HUES48 (cell line): ENCODE results near the gene MAJIN.

ENCODE experiments used
- H3K27ac ChIP-seq: one replicate; pipeline ENCODE4 v1.7.0; 2013; ENCODE audit warnings: low read depth, low read length, inconsistent platforms
- H3K27me3 ChIP-seq: 2 replicates; pipeline ENCODE4 v1.6.1; 2013; ENCODE audit warnings: mild to moderate bottlenecking, low read length; ENCODE audit not compliant: control insufficient read depth, insufficient read depth
- H3K36me3 ChIP-seq: 2 replicates; pipeline ENCODE4 v1.6.1; 2013; ENCODE audit warnings: low read length; ENCODE audit not compliant: control insufficient read depth, insufficient read depth
- H3K4me1 ChIP-seq: 2 replicates; pipeline ENCODE4 v1.6.1; 2013; ENCODE audit warnings: mild to moderate bottlenecking, low read length; ENCODE audit not compliant: control insufficient read depth, insufficient read depth
- H3K4me3 ChIP-seq: 2 replicates; pipeline ENCODE4 v1.5.1; 2013; ENCODE audit warnings: mild to moderate bottlenecking, low read depth, low read length
- H3K9ac ChIP-seq: 2 replicates; pipeline ENCODE4 v1.6.1; 2013; ENCODE audit warnings: mild to moderate bottlenecking, low read depth, low read length, moderate library complexity
- H3K9me3 ChIP-seq: 2 replicates; pipeline ENCODE4 v1.6.1; 2013; ENCODE audit warnings: low read length; ENCODE audit not compliant: control insufficient read depth, insufficient read depth

Gene MAJIN

GRCh38 chr11:64971421-64972233, at the start of gene MAJIN:
Gene MAJIN (minus strand): TSS chr11:64972108. CDS start chr11:64959405, 12,703 bp downstream.
- H3K4me3 ChIP-seq = no peak within 1 kb of the TSS
- no peak within 1 kb of the TSS for H3K9ac ChIP-seq
- no peaks in the 10 kb centered on the region; the same call in none of the 2 replicates for H3K27me3 ChIP-seq
- no peaks in the 10 kb centered on the region for H3K9me3 ChIP-seq
- no peaks in the 10 kb centered on the region for H3K36me3 ChIP-seq
- no peak within 1 kb of the TSS for H3K27ac ChIP-seq
- no peaks in the 10 kb centered on the region for H3K4me1 ChIP-seq

- Histone ChIP-seq H3K9me3 (no peaks in the 10 kb centered on the region), H3K27ac (no peak overlapping the region), H3K4me3 (no peak overlapping the region), H3K27me3 (no peaks in the 10 kb centered on the region), H3K9ac (no peak overlapping the region), H3K36me3 (peaks cover 41% of the 10 kb centered on the region), H3K4me1 (no peaks in the 10 kb centered on the region)
Measured at GRCh38 chr11:65021509-65021908, 49.6 kb upstream of the MAJIN start.

GRCh38 chr11:65021003-65021402, 49.1 kb upstream of the MAJIN start:
- H3K27ac ChIP-seq = no peak overlapping the region
- peaks cover 41% of the 10 kb centered on the region for H3K36me3 ChIP-seq
- no peak overlapping the region for H3K4me3 ChIP-seq
- no peak overlapping the region for H3K9ac ChIP-seq
- no peaks in the 10 kb centered on the region for H3K27me3 ChIP-seq
- no peaks in the 10 kb centered on the region for H3K4me1 ChIP-seq
- H3K9me3 ChIP-seq = no peaks in the 10 kb centered on the region

GRCh38 chr11:65019824-65020223, 47.9 kb upstream of the MAJIN start:
- Histone ChIP-seq H3K4me1 (no peaks in the 10 kb centered on the region), H3K9ac (no peak overlapping the region), H3K27me3 (no peaks in the 10 kb centered on the region), H3K36me3 (peaks cover 41% of the 10 kb centered on the region), H3K9me3 (no peaks in the 10 kb centered on the region), H3K4me3 (no peak overlapping the region), H3K27ac (no peak overlapping the region)

- no peaks in the 10 kb centered on the region for H3K9me3 ChIP-seq
- no peak overlapping the region for H3K4me3 ChIP-seq
- H3K27ac ChIP-seq = no peak overlapping the region
- H3K27me3 ChIP-seq = no peaks in the 10 kb centered on the region
- H3K36me3 ChIP-seq = peaks cover 41% of the 10 kb centered on the region
- H3K9ac ChIP-seq = no peak overlapping the region
- H3K4me1 ChIP-seq = peaks cover 4% of the 10 kb centered on the region
Measured at GRCh38 chr11:65017937-65018336, 46.0 kb upstream of the MAJIN start.

- H3K36me3 ChIP-seq = peaks cover 34% of the 10 kb centered on the region
- no peaks in the 10 kb centered on the region for H3K27me3 ChIP-seq
- no peak overlapping the region for H3K27ac ChIP-seq
- no peak overlapping the region for H3K4me3 ChIP-seq
- H3K9ac ChIP-seq = no peak overlapping the region
- H3K4me1 ChIP-seq = peaks cover 4% of the 10 kb centered on the region
- H3K9me3 ChIP-seq = no peaks in the 10 kb centered on the region
Measured at GRCh38 chr11:65016705-65017104, 44.8 kb upstream of the MAJIN start.

GRCh38 chr11:65014726-65015227, 42.9 kb upstream of the MAJIN start:
- Histone ChIP-seq H3K9ac (peak overlapping the region; percentile 69), H3K4me3 (peak overlapping the region; percentile 77), H3K4me1 (peaks cover 4% of the 10 kb centered on the region), H3K9me3 (no peaks in the 10 kb centered on the region), H3K36me3 (peaks cover 19% of the 10 kb centered on the region), H3K27ac (peak overlapping the region; percentile 98), H3K27me3 (no peaks in the 10 kb centered on the region)

GRCh38 chr11:65013888-65014725, 42.2 kb upstream of the MAJIN start, which contains the start of gene ARL2:
Gene ARL2 (plus strand): TSS chr11:65014160. CDS start chr11:65014208, 48 bp downstream.
- H3K27me3 ChIP-seq = no peaks in the 10 kb centered on the region
- peaks cover 4% of the 10 kb centered on the region for H3K4me1 ChIP-seq
- H3K9me3 ChIP-seq = no peaks in the 10 kb centered on the region
- H3K9ac ChIP-seq = peak within 1 kb of the TSS; percentile 77
- peak within 1 kb of the TSS; percentile 77 for H3K4me3 ChIP-seq
- H3K36me3 ChIP-seq = peaks cover 15% of the 10 kb centered on the region
- H3K27ac ChIP-seq = peak within 1 kb of the TSS; percentile 98

- Histone ChIP-seq H3K27me3 (no peaks in the 10 kb centered on the region), H3K9ac (peak overlapping the region; percentile 77), H3K9me3 (no peaks in the 10 kb centered on the region), H3K4me1 (peaks cover 4% of the 10 kb centered on the region), H3K36me3 (peaks cover 8% of the 10 kb centered on the region; the same call in 1 of the 2 replicates), H3K27ac (peak overlapping the region; percentile 98), H3K4me3 (peak overlapping the region; percentile 77)
Measured at GRCh38 chr11:65013130-65013887, 41.4 kb upstream of the MAJIN start.

- no peak overlapping the region for H3K9ac ChIP-seq
- H3K27me3 ChIP-seq = no peaks in the 10 kb centered on the region
- H3K27ac ChIP-seq = no peak overlapping the region
- no peak overlapping the region for H3K4me3 ChIP-seq
- H3K4me1 ChIP-seq = peaks cover 4% of the 10 kb centered on the region
- no peaks in the 10 kb centered on the region for H3K9me3 ChIP-seq
- no peaks in the 10 kb centered on the region for H3K36me3 ChIP-seq
Measured at GRCh38 chr11:65008873-65009272, 37.0 kb upstream of the MAJIN start.
